Ishikawa (cell line): ENCODE results near the gene MYCBPAP.

ENCODE experiments used
- CEBPB ChIP-seq: IDR thresholded peaks from 2 replicates; pipeline ENCODE4 v1.6.1; 2012
- CREB1 ChIP-seq: IDR thresholded peaks from 2 replicates; pipeline ENCODE4 v1.6.1; 2012; ENCODE audit warnings: low read depth
- EGR1 ChIP-seq: IDR thresholded peaks from 2 replicates; pipeline ENCODE4 v1.6.1; 2012
- EP300 ChIP-seq: IDR thresholded peaks from 2 replicates; pipeline ENCODE4 v1.6.1; 2012; ENCODE audit warnings: borderline replicate concordance
- FOXM1 ChIP-seq: IDR thresholded peaks from 2 replicates; pipeline ENCODE4 v1.6.1; 2012; ENCODE audit warnings: low read depth, borderline replicate concordance
- NFIC ChIP-seq: IDR thresholded peaks from 2 replicates; pipeline ENCODE4 v1.6.1; 2012
- RAD21 ChIP-seq: IDR thresholded peaks from 2 replicates; pipeline ENCODE4 v1.6.1; 2012; ENCODE audit warnings: low read depth
- TAF1 ChIP-seq: IDR thresholded peaks from 2 replicates; pipeline ENCODE4 v1.6.1; 2012; ENCODE audit warnings: low read depth, mild to moderate bottlenecking
- TCF12 ChIP-seq: IDR thresholded peaks from 2 replicates; pipeline ENCODE4 v1.6.1; 2012; ENCODE audit warnings: low read depth
- TEAD4 ChIP-seq: IDR thresholded peaks from 2 replicates; pipeline ENCODE4 v1.6.1; 2012
- YY1 ChIP-seq: IDR thresholded peaks from 2 replicates; pipeline ENCODE4 v1.6.1; 2012; ENCODE audit warnings: low read depth
- ZBTB7A ChIP-seq: IDR thresholded peaks from 2 replicates; pipeline ENCODE4 v1.6.1; 2012; ENCODE audit warnings: low read depth
- TF ChIP-seq, protein P1 (sequence below): IDR thresholded peaks from 2 replicates; pipeline ENCODE4 v1.6.1; 2012; ENCODE audit warnings: low read depth, mild to moderate bottlenecking
- TF ChIP-seq, protein P2 (sequence below): IDR thresholded peaks from 2 replicates; pipeline ENCODE4 v1.6.1; 2012
- TF ChIP-seq, protein P3 (sequence below): IDR thresholded peaks from 2 replicates; pipeline ENCODE4 v1.6.1; 2012

The MYCBPAP gene

DNA sequence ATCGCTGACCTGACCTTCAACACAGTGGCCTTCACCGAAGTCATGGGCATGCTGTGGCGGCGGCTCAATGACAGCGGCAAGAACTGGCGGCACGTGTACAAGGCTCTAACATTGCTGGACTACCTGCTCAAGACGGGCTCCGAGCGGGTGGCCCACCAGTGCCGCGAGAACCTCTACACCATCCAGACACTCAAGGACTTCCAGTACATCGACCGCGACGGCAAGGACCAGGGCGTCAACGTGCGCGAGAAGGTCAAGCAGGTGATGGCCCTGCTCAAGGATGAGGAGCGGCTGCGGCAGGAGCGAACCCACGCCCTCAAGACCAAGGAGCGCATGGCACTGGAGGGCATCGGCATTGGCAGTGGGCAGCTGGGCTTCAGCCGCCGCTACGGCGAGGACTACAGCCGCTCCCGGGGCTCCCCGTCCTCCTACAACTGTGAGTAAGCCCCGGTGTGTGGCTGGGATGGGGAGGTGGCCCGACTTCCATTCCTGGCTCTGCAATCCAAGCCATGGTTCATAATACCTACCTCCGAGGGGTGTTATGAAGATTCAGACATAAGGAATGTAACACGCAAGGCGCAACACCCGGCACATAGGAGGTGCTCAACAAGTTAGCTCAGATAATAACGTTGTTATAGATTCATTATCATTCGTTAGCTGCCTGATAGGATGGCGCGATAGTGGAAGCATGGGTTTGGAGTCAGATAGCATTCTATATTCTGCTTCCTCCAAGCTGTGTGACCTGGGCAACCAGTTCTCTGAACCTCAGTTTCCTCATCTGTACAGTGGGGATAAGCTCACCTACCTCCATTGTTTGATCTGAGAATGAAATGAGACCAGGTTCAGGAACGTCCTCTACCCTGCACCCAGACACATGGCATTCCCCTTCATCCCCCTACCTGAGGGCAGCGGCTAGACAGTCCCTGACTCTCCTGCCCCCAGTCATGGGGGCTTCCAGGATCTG, 28.7 kb downstream of the MYCBPAP start:
- TF ChIP-seq, protein P1, sequence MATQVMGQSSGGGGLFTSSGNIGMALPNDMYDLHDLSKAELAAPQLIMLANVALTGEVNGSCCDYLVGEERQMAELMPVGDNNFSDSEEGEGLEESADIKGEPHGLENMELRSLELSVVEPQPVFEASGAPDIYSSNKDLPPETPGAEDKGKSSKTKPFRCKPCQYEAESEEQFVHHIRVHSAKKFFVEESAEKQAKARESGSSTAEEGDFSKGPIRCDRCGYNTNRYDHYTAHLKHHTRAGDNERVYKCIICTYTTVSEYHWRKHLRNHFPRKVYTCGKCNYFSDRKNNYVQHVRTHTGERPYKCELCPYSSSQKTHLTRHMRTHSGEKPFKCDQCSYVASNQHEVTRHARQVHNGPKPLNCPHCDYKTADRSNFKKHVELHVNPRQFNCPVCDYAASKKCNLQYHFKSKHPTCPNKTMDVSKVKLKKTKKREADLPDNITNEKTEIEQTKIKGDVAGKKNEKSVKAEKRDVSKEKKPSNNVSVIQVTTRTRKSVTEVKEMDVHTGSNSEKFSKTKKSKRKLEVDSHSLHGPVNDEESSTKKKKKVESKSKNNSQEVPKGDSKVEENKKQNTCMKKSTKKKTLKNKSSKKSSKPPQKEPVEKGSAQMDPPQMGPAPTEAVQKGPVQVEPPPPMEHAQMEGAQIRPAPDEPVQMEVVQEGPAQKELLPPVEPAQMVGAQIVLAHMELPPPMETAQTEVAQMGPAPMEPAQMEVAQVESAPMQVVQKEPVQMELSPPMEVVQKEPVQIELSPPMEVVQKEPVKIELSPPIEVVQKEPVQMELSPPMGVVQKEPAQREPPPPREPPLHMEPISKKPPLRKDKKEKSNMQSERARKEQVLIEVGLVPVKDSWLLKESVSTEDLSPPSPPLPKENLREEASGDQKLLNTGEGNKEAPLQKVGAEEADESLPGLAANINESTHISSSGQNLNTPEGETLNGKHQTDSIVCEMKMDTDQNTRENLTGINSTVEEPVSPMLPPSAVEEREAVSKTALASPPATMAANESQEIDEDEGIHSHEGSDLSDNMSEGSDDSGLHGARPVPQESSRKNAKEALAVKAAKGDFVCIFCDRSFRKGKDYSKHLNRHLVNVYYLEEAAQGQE: no peak
- TF ChIP-seq, protein P2, sequence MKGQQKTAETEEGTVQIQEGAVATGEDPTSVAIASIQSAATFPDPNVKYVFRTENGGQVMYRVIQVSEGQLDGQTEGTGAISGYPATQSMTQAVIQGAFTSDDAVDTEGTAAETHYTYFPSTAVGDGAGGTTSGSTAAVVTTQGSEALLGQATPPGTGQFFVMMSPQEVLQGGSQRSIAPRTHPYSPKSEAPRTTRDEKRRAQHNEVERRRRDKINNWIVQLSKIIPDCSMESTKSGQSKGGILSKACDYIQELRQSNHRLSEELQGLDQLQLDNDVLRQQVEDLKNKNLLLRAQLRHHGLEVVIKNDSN: no peak
- TF ChIP-seq EGR1: no peak
- no peak for TF ChIP-seq RAD21
- TF ChIP-seq ZBTB7A: no peak
- TF ChIP-seq CEBPB: no peak
- no peak for TF ChIP-seq CREB1
- TF ChIP-seq EP300: no peak
- TF ChIP-seq TAF1: no peak
- TF ChIP-seq, protein P3, sequence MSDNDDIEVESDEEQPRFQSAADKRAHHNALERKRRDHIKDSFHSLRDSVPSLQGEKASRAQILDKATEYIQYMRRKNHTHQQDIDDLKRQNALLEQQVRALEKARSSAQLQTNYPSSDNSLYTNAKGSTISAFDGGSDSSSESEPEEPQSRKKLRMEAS: no peak
- no peak for TF ChIP-seq FOXM1
- no peak for TF ChIP-seq YY1
- TF ChIP-seq TCF12: no peak
- TF ChIP-seq NFIC: no peak
- TF ChIP-seq TEAD4: no peak

DNA sequence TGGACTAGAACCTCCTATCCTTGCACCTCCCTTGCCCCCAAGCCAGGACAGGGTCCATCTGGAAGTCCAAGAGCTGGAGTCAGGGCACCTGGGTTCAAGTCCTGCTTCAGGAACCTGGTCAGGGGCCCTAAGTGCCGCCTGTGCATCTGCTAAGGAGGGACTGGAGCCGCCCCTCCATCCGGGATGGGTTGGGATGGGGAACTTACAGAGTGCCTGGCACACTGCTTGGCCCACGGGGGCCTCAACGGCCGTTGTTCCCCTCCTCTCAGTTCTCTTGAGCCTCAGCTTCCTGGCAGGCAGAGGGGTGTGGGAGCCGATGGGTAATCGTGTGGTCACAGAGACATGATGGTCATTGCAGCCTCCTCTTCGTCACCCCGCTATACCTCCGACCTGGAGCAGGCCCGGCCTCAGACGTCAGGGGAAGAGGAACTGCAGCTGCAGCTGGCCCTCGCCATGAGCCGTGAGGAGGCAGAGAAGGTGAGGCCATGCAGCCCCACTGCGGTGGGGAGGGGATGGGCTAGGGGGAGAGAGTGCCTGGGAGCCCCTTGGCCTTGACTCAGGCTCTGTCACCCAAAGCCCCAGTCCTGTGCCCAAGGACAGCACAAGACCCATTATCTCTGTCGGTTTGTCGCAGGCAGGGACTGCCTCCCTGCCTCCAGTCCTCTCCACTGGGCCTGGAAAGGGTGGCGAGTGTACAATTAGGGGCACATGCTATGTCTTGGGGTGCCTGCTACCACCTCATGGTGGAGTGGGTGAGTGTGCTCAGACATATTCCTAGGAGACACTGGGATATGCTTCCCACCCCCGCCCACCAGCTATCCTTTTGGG, 29.7 kb downstream of the MYCBPAP start:
- TF ChIP-seq TCF12 (no peak), TEAD4 (no peak), EGR1 (no peak), EP300 (no peak), CREB1 (no peak), ZBTB7A (no peak), NFIC (no peak), RAD21 (no peak), TAF1 (no peak), FOXM1 (no peak), CEBPB (no peak), YY1 (no peak)
- TF ChIP-seq, protein P1: no peak
- TF ChIP-seq, protein P2: no peak
- TF ChIP-seq, protein P3: no peak

DNA sequence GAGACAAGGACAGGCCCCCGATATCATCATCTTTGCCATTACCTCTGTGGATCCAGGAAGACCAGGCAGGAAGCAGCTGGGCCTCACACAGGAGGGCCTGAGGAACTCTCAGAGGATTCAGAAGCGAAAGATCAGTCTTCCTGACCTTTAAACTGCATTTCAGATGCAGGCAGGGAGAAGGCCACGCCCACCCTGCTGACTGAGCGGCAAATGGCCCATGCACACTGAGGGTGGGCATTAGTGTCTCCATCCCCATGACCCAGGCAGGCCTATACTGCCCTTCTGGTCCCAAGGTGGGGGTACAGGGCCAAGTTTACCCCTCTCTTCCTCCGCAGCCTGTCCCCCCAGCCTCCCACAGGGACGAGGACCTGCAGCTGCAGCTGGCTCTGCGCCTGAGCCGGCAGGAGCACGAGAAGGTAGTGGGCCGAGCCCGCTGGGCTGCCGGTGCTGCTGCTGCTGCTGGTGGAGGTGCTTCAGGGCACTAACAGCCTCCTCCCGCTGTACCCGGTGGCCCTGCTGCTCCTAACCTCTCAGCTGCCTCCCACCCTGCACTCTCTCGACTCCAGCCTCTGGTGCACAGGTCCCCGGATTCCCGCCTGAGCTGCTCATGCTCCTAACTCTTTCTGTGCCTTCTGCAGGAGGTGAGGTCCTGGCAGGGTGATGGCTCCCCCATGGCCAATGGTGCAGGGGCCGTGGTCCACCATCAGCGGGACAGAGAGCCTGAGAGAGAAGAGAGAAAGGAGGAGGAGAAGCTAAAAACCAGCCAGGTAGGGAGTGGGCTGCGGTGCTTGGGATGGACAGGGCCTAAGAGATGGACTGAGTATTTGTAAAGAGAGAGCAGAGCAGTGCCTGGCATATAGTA, 30.5 kb downstream of the MYCBPAP start:
- TF ChIP-seq, protein P1: no peak
- TF ChIP-seq CEBPB: no peak
- no peak for TF ChIP-seq FOXM1
- TF ChIP-seq YY1: no peak
- TF ChIP-seq CREB1: no peak
- no peak for TF ChIP-seq RAD21
- TF ChIP-seq TEAD4: no peak
